ENCODE data around the gene CCL19. TPM values are rescaled to one million over a fixed set of nuclear protein-coding genes. Genes with fewer than 3 reads are reported as not detected.

CCL19 gene
- total and polyA plus RNA-seq, 2 of the 8 experiments (the other 6 are each of a cell fraction or from before 2014, with no cell fraction given), result not detected

- H3K9ac ChIP-seq (replicated peaks in 1 of 4; ENCODE audit: extremely low read depth in 1 of 4, low read depth in 3 of 4, low read length in 3 of 4), result no peak overlapping the region
- no peak overlapping the region for H4K5ac ChIP-seq (ENCODE audit: insufficient read length, low read depth, low read length)
- no peak overlapping the region for H2BK15ac ChIP-seq (ENCODE audit: low read length)
- no peak overlapping the region for H3K4me3 ChIP-seq (ENCODE audit: extremely low read depth in 1 of 4, insufficient read depth in 2 of 4, low read depth in 3 of 4, low read length in 4 of 4)
- ChIA-PET CTCF (ENCODE audit: partially characterized antibody) (interaction anchor here (1.0 to 12.6 kb wide), 5 partner anchors 8 to 17 kb away, joined by 3 to 147 read pairs (median 5); no protein-coding TSS in a partner anchor), POLR2A (ENCODE audit: partially characterized antibody) (interaction anchor here (0.6 kb wide), 1 partner anchor 9 kb away, joined by 3 read pairs; no protein-coding TSS in a partner anchor)
- H3K4ac ChIP-seq (replicated peaks; ENCODE audit: insufficient read length, low read depth, low read length), result no peak overlapping the region
- no peak overlapping the region for H3K18ac ChIP-seq (ENCODE audit: extremely low read depth, low read length)
- H3K79me1 ChIP-seq (ENCODE audit: low read depth, low read length), result no peaks in the 10 kb centered on the region
- no peak for FAIRE-seq
- H3K79me2 ChIP-seq (ENCODE audit: control insufficient read depth in 1 of 2, insufficient read depth in 2 of 2, low read length in 2 of 2), result no peaks in the 10 kb centered on the region
- H3K27me3 ChIP-seq (replicated peaks in 1 of 4; ENCODE audit: control insufficient read depth in 3 of 4, extremely low read depth in 1 of 4, insufficient read depth in 3 of 4, low read length in 3 of 4), result no peaks in the 10 kb centered on the region
- no peak overlapping the region for H3K56ac ChIP-seq (replicated peaks; ENCODE audit: insufficient read length, low read depth, low read length)
- H3K9me3 ChIP-seq (ENCODE audit: insufficient read depth in 2 of 2, low read depth in 1 of 2, low read length in 1 of 2), result no peaks in the 10 kb centered on the region
- H3K4me2 ChIP-seq (ENCODE audit: insufficient read depth in 1 of 2, low read depth in 2 of 2, low read length in 2 of 2), result no peak overlapping the region
- no peak overlapping the region for H2BK20ac ChIP-seq (ENCODE audit: low read length)
- no peak overlapping the region for H3K23ac ChIP-seq (ENCODE audit: insufficient read length)
- H4K20me1 ChIP-seq (replicated peaks in 1 of 2; ENCODE audit: control insufficient read depth in 1 of 2, insufficient read depth in 2 of 2, low read length in 2 of 2), result no peaks in the 10 kb centered on the region
- H2AK5ac ChIP-seq (ENCODE audit: low read depth, low read length), result no peak overlapping the region
- no peaks in the 10 kb centered on the region; the same call in 1 of the 2 replicates for H3K23me2 ChIP-seq (ENCODE audit: low read depth, low read length)
- no peak overlapping the region for H2BK12ac ChIP-seq (ENCODE audit: low read depth, low read length)
- H3K36me3 ChIP-seq (ENCODE audit: control insufficient read depth in 2 of 4, insufficient read depth in 4 of 4, low read length in 3 of 4), result no peaks in the 10 kb centered on the region
- no peak overlapping the region for H4K8ac ChIP-seq (ENCODE audit: extremely low read depth, insufficient read depth, low read length)
- H2BK5ac ChIP-seq (ENCODE audit: low read depth, low read length), result no peak overlapping the region
- DNase-seq (ENCODE audit: low read depth in 1 of 2, low spot score in 2 of 2), result no peak
- 49% methylated on average over 4 of the region's 4 CpGs; no CpG with 5 or more reads in 1 of the 2 experiments for WGBS, 2 experiments (ENCODE audit: extremely low coverage in 1 of 2, insufficient coverage in 1 of 2, insufficient read length in 1 of 2, insufficient replicate concordance in 2 of 2, low coverage in 1 of 2, low lambda C conversion rate in 2 of 2, missing lambda C conversion rate in 1 of 2)
- peaks cover 0 to 3% (median 1%) of the 10 kb centered on the region in 4 experiments; a peak in 2 of 7 replicates for H3K4me1 ChIP-seq (replicated peaks in 1 of 4; ENCODE audit: control insufficient read depth in 3 of 4, insufficient read depth in 4 of 4, low read length in 3 of 4)
- H3K14ac ChIP-seq (ENCODE audit: insufficient read length), result no peak overlapping the region
- H4K91ac ChIP-seq (replicated peaks; ENCODE audit: insufficient read length, low read length), result no peak overlapping the region
- H2AFZ ChIP-seq (ENCODE audit: low read length), result no peak overlapping the region
- H2BK120ac ChIP-seq (replicated peaks; ENCODE audit: low read depth, low read length), result no peak overlapping the region
- no peak overlapping the region for H3K27ac ChIP-seq (ENCODE audit: low read depth, low read length)
- no peak for TF ChIP-seq NRF1 (IDR thresholded peaks at IDR 0.05; ENCODE audit: low read depth, low read length)
- no peak for TF ChIP-seq ATF3 (IDR thresholded peaks at IDR 0.05; ENCODE audit: insufficient read depth, low read depth, low read length)
- TF ChIP-seq EGR1 (IDR thresholded peaks at IDR 0.05; ENCODE audit: borderline replicate concordance, low read depth, low read length), result no peak
- no peak for TF ChIP-seq TAF7 (optimal IDR thresholded peaks at IDR 0.05; ENCODE audit: borderline replicate concordance, low read depth, low read length)
- TF ChIP-seq JUND (IDR thresholded peaks at IDR 0.05; ENCODE audit: low read length), result no peak
- TF ChIP-seq KDM1A (IDR thresholded peaks at IDR 0.05; ENCODE audit: borderline replicate concordance, low read length), result no peak
Observed at GRCh38 chr9:34685591-34685990, 5.5 kb downstream of the CCL19 start.
